RPMI7951 (cell line): ENCODE measurements around the gene SLC4A8. TPM values are rescaled to one million over a fixed set of nuclear protein-coding genes. Genes with fewer than 3 reads are reported as not detected.
A peak's percentile ranks its signal among the peaks of the same experiment; 100 is the strongest.

Source experiments
- DNase-seq: peaks from one replicate; pipeline ENCODE4 v3.0.0-alpha.2; 2012; ENCODE audit warnings: low read depth
- total RNA-seq: library from RNA; depleted of rRNA; stranded (reverse); fragments of >200 nt; shearing (Covaris generic); gene quantifications from 2 replicates; pipeline ENCODE4 v1.2.3, GENCODE V29; 2014; rRNA removed

The SLC4A8 gene
- total RNA-seq, 1 experiment from 2014 or later = 0.96 TPM

GRCh38 chr12:51525518-51525917, 100.9 kb downstream of the SLC4A8 start:
- DNase-seq = no peak

DNA sequence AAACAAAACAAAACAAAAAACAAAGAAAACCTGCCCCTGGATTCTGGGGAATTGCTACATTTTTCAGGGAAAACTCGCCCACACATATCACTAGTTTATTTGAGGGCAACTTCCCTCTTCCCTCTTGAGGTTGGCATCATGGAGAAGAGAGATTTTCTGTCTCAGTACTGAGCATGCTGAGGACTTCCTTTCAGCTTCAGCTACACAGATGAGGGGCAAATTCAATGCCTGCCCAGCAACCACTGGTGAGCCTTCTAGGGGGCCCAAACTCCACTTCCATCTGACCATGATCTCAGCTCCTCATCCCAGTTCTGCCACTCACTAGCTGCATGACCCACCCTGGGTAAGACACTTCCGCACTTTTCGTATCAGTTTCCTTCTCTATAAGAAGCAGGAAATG, 103.3 kb downstream of the SLC4A8 start:
- no peak for DNase-seq

GRCh38 chr12:51528852-51529650, 104.4 kb downstream of the SLC4A8 start:
- peak; percentile 10 for DNase-seq

GRCh38 chr12:51529651-51529970, 105.0 kb downstream of the SLC4A8 start:
- DNase-seq = no peak

- DNase-seq = no peak
These were observed 105.6 kb downstream of the SLC4A8 start for GRCh38 chr12:51530208-51530607.

- no peak for DNase-seq
These were observed 106.8 kb downstream of the SLC4A8 start for GRCh38 chr12:51531284-51531977.

GRCh38 chr12:51531978-51532497, 107.4 kb downstream of the SLC4A8 start:
- DNase-seq = peak; percentile 63

- DNase-seq = no peak
These were observed 109.2 kb downstream of the SLC4A8 start for GRCh38 chr12:51533799-51534198.

DNA sequence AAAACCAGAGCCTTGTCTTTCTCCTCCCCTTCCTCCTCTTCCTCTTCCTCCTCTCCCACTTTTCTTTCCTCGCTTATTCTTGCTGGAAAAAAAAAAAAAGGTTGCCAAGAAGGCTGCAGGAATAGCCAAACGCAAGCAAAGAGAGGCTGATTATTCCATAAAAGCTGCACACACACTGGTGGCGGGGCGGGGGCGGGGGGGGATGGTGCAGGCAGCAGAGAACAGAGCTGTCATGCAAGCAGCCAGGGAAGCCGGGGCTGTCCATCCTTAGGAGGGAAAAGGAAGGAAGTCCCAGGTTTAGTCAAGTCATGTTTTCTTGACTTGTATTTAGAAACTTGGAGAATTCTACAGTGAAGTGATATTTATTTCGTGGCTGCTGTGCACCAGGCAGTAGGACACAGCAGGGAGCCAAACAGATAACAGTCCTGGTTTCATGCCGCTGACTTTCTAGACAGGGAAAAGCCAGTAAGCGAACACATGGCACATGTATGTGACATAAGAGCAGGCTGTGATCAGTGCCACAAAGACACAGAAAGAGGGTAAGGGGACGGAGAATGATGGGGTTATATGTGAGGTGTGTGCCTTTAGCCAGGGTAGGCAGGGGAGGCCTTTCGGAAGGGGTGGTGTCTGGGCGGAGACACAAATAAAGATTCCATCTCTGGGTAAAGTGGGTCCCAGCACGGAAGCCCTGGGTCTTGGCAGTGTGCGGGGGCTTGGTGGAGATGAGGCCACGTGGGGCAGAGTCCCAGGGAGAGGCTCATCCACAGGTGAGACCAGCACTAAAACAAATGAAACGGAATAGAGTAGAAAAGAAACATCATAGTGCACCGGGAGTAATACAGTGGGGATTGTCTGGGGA, 109.8 kb downstream of the SLC4A8 start:
- DNase-seq = no peak

- DNase-seq = peak; percentile 15
These were observed 111.5 kb downstream of the SLC4A8 start for GRCh38 chr12:51536159-51536558.

- DNase-seq = no peak
These were observed 113.5 kb downstream of the SLC4A8 start for GRCh38 chr12:51538149-51538548.

DNA sequence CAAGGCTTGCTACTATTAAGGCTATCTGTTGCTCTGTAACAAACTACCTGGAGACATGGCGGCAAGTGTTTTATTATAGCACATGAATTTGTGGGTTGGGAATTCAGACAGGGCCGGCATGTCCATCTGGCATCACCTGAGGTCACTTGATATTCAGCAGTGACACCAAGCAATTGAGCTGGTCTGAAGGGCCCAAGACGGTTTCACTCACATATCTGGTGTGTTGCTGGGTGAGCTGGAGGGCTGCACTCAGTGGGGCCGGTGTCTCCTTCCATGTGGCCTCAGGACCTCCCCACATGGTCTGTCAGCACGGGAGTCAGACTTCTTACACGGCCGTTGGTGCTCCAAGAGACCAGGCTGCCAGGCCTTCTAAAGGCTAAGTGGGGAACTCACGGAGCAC, 114.0 kb downstream of the SLC4A8 start:
- DNase-seq = no peak

GRCh38 chr12:51540996-51541395, 116.4 kb downstream of the SLC4A8 start:
- DNase-seq = no peak

DNA sequence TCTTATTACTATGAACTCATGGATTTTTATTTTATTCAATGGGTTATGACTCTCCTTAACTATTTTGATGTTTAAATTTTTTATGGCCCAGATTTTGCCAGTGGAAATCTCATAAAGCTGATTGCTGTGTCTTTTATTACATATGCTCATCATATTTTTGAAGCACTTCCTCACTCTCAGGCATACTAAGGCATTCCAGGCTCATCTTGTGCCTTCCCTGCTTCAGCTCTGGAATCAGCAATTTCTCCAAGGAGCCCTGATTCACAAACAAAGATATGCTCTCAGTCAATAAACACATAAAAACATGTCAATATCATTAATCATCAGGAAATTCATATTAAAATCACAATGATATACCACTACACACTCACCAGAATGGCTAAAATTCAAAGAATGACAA, 121.5 kb downstream of the SLC4A8 start:
- DNase-seq = no peak

DNA sequence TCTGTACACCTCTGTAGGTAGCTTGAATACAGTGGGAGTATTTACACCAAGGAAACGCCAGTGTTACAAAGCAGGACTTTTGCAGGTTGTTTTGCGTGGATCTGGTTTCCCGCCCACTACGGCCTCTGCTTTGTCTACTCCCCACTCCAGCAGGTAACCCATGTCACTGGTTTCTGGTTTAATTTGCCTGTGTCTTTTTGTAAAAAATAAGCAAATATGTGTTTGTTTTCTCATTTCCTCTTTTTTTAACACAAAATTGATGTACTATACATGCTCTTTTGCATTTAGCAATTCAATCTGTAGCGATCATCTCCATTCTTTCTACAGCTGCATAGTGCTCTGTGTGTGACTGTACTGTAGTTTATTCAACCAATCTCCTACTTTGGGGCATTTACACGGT, 123.0 kb downstream of the SLC4A8 start:
- DNase-seq = no peak

DNA sequence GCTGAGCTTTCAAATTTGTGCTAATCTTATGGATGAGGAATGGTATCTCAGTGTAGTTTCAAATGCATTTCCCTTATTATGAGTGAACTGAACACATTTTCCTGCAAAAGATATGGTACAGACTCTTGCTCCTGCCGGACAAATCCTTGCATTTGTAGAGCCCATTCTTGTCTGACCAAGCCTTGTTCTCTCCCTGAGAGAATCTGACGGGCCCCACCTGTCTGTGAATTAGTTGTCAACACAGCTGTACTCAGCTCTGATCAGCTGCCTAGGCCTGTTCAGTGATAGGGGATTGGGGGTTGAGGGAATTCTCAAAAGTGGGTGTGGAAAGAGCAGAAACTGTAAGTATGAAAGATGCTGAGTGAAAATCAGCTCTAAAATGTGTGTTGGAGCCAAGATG, 123.6 kb downstream of the SLC4A8 start:
- DNase-seq = no peak

GRCh38 chr12:51549637-51550036, 125.0 kb downstream of the SLC4A8 start:
- DNase-seq = no peak

Other genes with a start within 250 kb of the SLC4A8 start
- gene POU6F1, start 206.8 kb upstream of the SLC4A8 start, total RNA-seq = 1.7 and 5.5 TPM in 2 replicates
- gene DAZAP2, start 186.0 kb upstream of the SLC4A8 start, total RNA-seq = 288 and 375 TPM in 2 replicates
- 20.4 and 23.9 TPM in 2 replicates for gene SMAGP, start 154.4 kb upstream of the SLC4A8 start, total RNA-seq
- not detected in 2 replicates for gene BIN2, start 100.7 kb upstream of the SLC4A8 start, total RNA-seq
- 0.10 TPM in 1 of 2 replicates, not detected in the other for gene CELA1, start 78.2 kb upstream of the SLC4A8 start, total RNA-seq
- 18.5 and 31.3 TPM in 2 replicates for gene GALNT6, start 33.4 kb upstream of the SLC4A8 start, total RNA-seq
- 0.29 and 0.60 TPM in 2 replicates for gene SCN8A, start 166.4 kb downstream of the SLC4A8 start, total RNA-seq